Measurements from ENCODE around the gene WDHD1.

DNA sequence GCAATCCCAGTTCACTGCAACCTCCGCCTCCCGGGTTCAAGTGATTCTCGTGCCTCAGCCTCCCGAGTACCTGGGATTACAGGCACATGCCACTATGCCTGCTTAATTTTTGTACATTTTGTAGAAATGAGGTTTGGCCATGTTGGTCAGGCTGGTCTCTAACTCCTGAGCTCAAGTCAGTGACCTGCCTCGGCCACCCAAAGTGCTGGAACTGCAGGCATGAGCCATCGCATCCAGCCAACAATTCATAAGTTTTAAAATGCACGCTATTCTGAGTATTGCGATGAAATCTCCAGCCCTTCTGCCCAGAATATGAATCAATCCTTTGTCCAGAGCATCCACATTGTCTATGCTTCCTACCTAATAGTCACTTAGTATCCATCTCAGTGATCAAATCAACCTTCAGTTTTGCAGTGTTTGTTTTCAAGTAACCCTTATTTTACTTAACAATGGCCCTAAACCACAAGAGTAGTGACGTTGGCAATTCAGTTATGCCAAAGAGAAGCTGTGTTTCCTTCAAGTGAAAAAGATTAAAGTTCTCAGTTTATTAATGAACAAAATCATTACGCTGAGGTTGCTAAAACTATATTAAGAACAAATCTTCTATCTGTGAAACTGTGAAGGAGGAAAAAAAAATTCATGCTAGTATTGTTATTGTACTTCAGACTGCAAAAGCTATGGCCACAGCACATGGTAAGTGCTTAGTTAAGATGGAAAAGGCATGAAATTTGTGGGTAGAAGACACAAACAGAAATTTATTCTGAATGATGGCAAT lies 135.2 kb downstream of the WDHD1 start:
- TF ChIP-seq CTCF (IDR thresholded peaks at IDR 0.05): no peak
- no peak for TF ChIP-seq ZFX (IDR thresholded peaks at IDR 0.05; ENCODE audit: borderline replicate concordance)
